NCI-H146 treated with DMSO at 0.1 percent for 48 hours (cell line): ENCODE data around the gene PLSCR3.
"Not testable (repeated sequence)": the region's sequence is repeated elsewhere in the genome, so short reads cannot be mapped to it uniquely, and the experiment has no call there.

Experiments used
- DNase-seq: peaks from one replicate; lab custom pipeline; 2025; ENCODE audit not compliant: unreplicated experiment; lab: John Stamatoyannopoulos, UW

Gene PLSCR3

GRCh38 chr17:7382901-7383300 is 11.4 kb downstream of the PLSCR3 start:
- no peak for DNase-seq

- DNase-seq, result peak; percentile 14
Observed at GRCh38 chr17:7380855-7381683, 13.3 kb downstream of the PLSCR3 start, which contains the start of gene TNK1. Gene TNK1 (plus strand): TSS chr17:7381089. CDS start chr17:7382927, 1,838 bp downstream.

GRCh38 chr17:7380321-7380720 is 14.0 kb downstream of the PLSCR3 start:
- peak; percentile 35 for DNase-seq

- no peak for DNase-seq
Observed at GRCh38 chr17:7379134-7379533, 15.2 kb downstream of the PLSCR3 start.

- no peak for DNase-seq
Observed at GRCh38 chr17:7374353-7374752, 20.0 kb downstream of the PLSCR3 start.

GRCh38 chr17:7370853-7371252 is 23.5 kb downstream of the PLSCR3 start:
- no peak for DNase-seq

GRCh38 chr17:7369825-7370224 is 24.5 kb downstream of the PLSCR3 start:
- no peak for DNase-seq

GRCh38 chr17:7368599-7368994 is 25.7 kb downstream of the PLSCR3 start:
- DNase-seq, result not testable (repeated sequence)

GRCh38 chr17:7367918-7368598 is 26.3 kb downstream of the PLSCR3 start:
- DNase-seq, result no peak

- no peak for DNase-seq
Observed at GRCh38 chr17:7367083-7367482, 27.2 kb downstream of the PLSCR3 start.

- not testable (repeated sequence) for DNase-seq
Observed at GRCh38 chr17:7365963-7366362, 28.4 kb downstream of the PLSCR3 start.

- DNase-seq, result no peak
Observed at GRCh38 chr17:7363311-7363710, 31.0 kb downstream of the PLSCR3 start.

GRCh38 chr17:7361906-7362305 is 32.4 kb downstream of the PLSCR3 start:
- no peak for DNase-seq

GRCh38 chr17:7357381-7357780 is 36.9 kb downstream of the PLSCR3 start:
- DNase-seq, result no peak

GRCh38 chr17:7356756-7357155 is 37.6 kb downstream of the PLSCR3 start:
- no peak for DNase-seq

GRCh38 chr17:7356072-7356549 is 38.2 kb downstream of the PLSCR3 start:
- peak; percentile 49 for DNase-seq

GRCh38 chr17:7355573-7355972 is 38.8 kb downstream of the PLSCR3 start:
- no peak for DNase-seq

GRCh38 chr17:7355053-7355452 is 39.3 kb downstream of the PLSCR3 start, which contains the start of gene TMEM95:
Gene TMEM95 (plus strand): TSS chr17:7355156. CDS start chr17:7355205, 49 bp downstream.
- no peak for DNase-seq

- DNase-seq, result no peak
Observed at GRCh38 chr17:7354262-7354843, 40.0 kb downstream of the PLSCR3 start.

- no peak for DNase-seq
Observed at GRCh38 chr17:7352910-7353635, 41.3 kb downstream of the PLSCR3 start.

- DNase-seq, result no peak
Observed at GRCh38 chr17:7352503-7352889, 41.8 kb downstream of the PLSCR3 start.
